ENCODE results near the gene ALDOA.
A peak's percentile ranks its signal among the peaks of the same experiment; 100 is the strongest.

Gene ALDOA

GRCh38 chr16:30026449-30026848 lies 39.1 kb upstream of the ALDOA start:
- no peaks in the 10 kb centered on the region for H3K36me3 ChIP-seq (ENCODE audit: control insufficient read depth, insufficient read depth, low read length)
- H3K4me3 ChIP-seq (ENCODE audit: insufficient read depth, low read depth, low read length, poor library complexity, severe bottlenecking), result no peak overlapping the region
- DNase-seq, result no peak
- no peak overlapping the region for H3K27ac ChIP-seq (ENCODE audit: insufficient read depth, low read length, poor library complexity, severe bottlenecking)
- H3K4me1 ChIP-seq (ENCODE audit: control insufficient read depth, insufficient read depth, low read length, poor library complexity, severe bottlenecking), result peaks cover 4% of the 10 kb centered on the region
- peaks cover 22% of the 10 kb centered on the region for H3K27me3 ChIP-seq (replicated peaks; ENCODE audit: control insufficient read depth, insufficient read depth, low read length, poor library complexity, severe bottlenecking)
- no peaks in the 10 kb centered on the region for H3K9me3 ChIP-seq (ENCODE audit: control insufficient read depth, low read length)

- Histone ChIP-seq H3K4me1 (ENCODE audit: control insufficient read depth, insufficient read depth, low read length, poor library complexity, severe bottlenecking) (no peaks in the 10 kb centered on the region), H3K27ac (ENCODE audit: insufficient read depth, low read length, poor library complexity, severe bottlenecking) (no peak overlapping the region), H3K27me3 (replicated peaks; ENCODE audit: control insufficient read depth, insufficient read depth, low read length, poor library complexity, severe bottlenecking) (peaks cover 28% of the 10 kb centered on the region), H3K9me3 (ENCODE audit: control insufficient read depth, low read length) (no peaks in the 10 kb centered on the region), H3K4me3 (ENCODE audit: insufficient read depth, low read depth, low read length, poor library complexity, severe bottlenecking) (no peak overlapping the region), H3K36me3 (ENCODE audit: control insufficient read depth, insufficient read depth, low read length) (no peaks in the 10 kb centered on the region)
- no peak for DNase-seq
These were observed 37.7 kb upstream of the ALDOA start for GRCh38 chr16:30027588-30028437.

GRCh38 chr16:30028438-30029076 lies 37.0 kb upstream of the ALDOA start:
- Histone ChIP-seq H3K27me3 (replicated peaks; ENCODE audit: control insufficient read depth, insufficient read depth, low read length, poor library complexity, severe bottlenecking) (peaks cover 28% of the 10 kb centered on the region), H3K27ac (ENCODE audit: insufficient read depth, low read length, poor library complexity, severe bottlenecking) (no peak overlapping the region), H3K4me1 (ENCODE audit: control insufficient read depth, insufficient read depth, low read length, poor library complexity, severe bottlenecking) (no peaks in the 10 kb centered on the region), H3K36me3 (ENCODE audit: control insufficient read depth, insufficient read depth, low read length) (no peaks in the 10 kb centered on the region), H3K4me3 (ENCODE audit: insufficient read depth, low read depth, low read length, poor library complexity, severe bottlenecking) (no peak overlapping the region), H3K9me3 (ENCODE audit: control insufficient read depth, low read length) (no peaks in the 10 kb centered on the region)
- DNase-seq, result no peak

- no peaks in the 10 kb centered on the region for H3K36me3 ChIP-seq (ENCODE audit: control insufficient read depth, insufficient read depth, low read length)
- H3K4me1 ChIP-seq (ENCODE audit: control insufficient read depth, insufficient read depth, low read length, poor library complexity, severe bottlenecking), result no peaks in the 10 kb centered on the region
- DNase-seq, result no peak
- H3K9me3 ChIP-seq (ENCODE audit: control insufficient read depth, low read length), result no peaks in the 10 kb centered on the region
- no peak overlapping the region for H3K27ac ChIP-seq (ENCODE audit: insufficient read depth, low read length, poor library complexity, severe bottlenecking)
- peaks cover 25% of the 10 kb centered on the region for H3K27me3 ChIP-seq (replicated peaks; ENCODE audit: control insufficient read depth, insufficient read depth, low read length, poor library complexity, severe bottlenecking)
- H3K4me3 ChIP-seq (ENCODE audit: insufficient read depth, low read depth, low read length, poor library complexity, severe bottlenecking), result no peak overlapping the region
These were observed 35.4 kb upstream of the ALDOA start for GRCh38 chr16:30030011-30030685.

GRCh38 chr16:30030841-30031413 lies 34.6 kb upstream of the ALDOA start, which contains the start of gene TLCD3B:
Gene TLCD3B, minus strand, starts transcription at chr16:30031271. Its CDS starts 744 bp downstream, at chr16:30030527.
- Histone ChIP-seq H3K27ac (ENCODE audit: insufficient read depth, low read length, poor library complexity, severe bottlenecking) (no peak within 1 kb of the TSS), H3K36me3 (ENCODE audit: control insufficient read depth, insufficient read depth, low read length) (no peaks in the 10 kb centered on the region), H3K4me1 (ENCODE audit: control insufficient read depth, insufficient read depth, low read length, poor library complexity, severe bottlenecking) (no peaks in the 10 kb centered on the region), H3K9me3 (ENCODE audit: control insufficient read depth, low read length) (no peaks in the 10 kb centered on the region), H3K27me3 (replicated peaks; ENCODE audit: control insufficient read depth, insufficient read depth, low read length, poor library complexity, severe bottlenecking) (peaks cover 25% of the 10 kb centered on the region), H3K4me3 (ENCODE audit: insufficient read depth, low read depth, low read length, poor library complexity, severe bottlenecking) (no peak within 1 kb of the TSS)
- DNase-seq, result no peak

GRCh38 chr16:30031477-30031918 lies 34.1 kb upstream of the ALDOA start:
- Histone ChIP-seq H3K4me1 (ENCODE audit: control insufficient read depth, insufficient read depth, low read length, poor library complexity, severe bottlenecking) (no peaks in the 10 kb centered on the region), H3K27ac (ENCODE audit: insufficient read depth, low read length, poor library complexity, severe bottlenecking) (no peak overlapping the region), H3K9me3 (ENCODE audit: control insufficient read depth, low read length) (no peaks in the 10 kb centered on the region), H3K27me3 (replicated peaks; ENCODE audit: control insufficient read depth, insufficient read depth, low read length, poor library complexity, severe bottlenecking) (peaks cover 25% of the 10 kb centered on the region), H3K4me3 (ENCODE audit: insufficient read depth, low read depth, low read length, poor library complexity, severe bottlenecking) (no peak overlapping the region), H3K36me3 (ENCODE audit: control insufficient read depth, insufficient read depth, low read length) (no peaks in the 10 kb centered on the region)
- no peak for DNase-seq

- Histone ChIP-seq H3K4me3 (ENCODE audit: insufficient read depth, low read depth, low read length, poor library complexity, severe bottlenecking) (no peak overlapping the region), H3K9me3 (ENCODE audit: control insufficient read depth, low read length) (no peaks in the 10 kb centered on the region), H3K36me3 (ENCODE audit: control insufficient read depth, insufficient read depth, low read length) (no peaks in the 10 kb centered on the region), H3K27me3 (replicated peaks; ENCODE audit: control insufficient read depth, insufficient read depth, low read length, poor library complexity, severe bottlenecking) (peaks cover 25% of the 10 kb centered on the region), H3K27ac (ENCODE audit: insufficient read depth, low read length, poor library complexity, severe bottlenecking) (no peak overlapping the region), H3K4me1 (ENCODE audit: control insufficient read depth, insufficient read depth, low read length, poor library complexity, severe bottlenecking) (no peaks in the 10 kb centered on the region)
- DNase-seq, result peak; percentile 30 to 55 (median 33)
These were observed 33.3 kb upstream of the ALDOA start for GRCh38 chr16:30032083-30032819.

- Histone ChIP-seq H3K36me3 (ENCODE audit: control insufficient read depth, insufficient read depth, low read length) (no peaks in the 10 kb centered on the region), H3K27me3 (replicated peaks; ENCODE audit: control insufficient read depth, insufficient read depth, low read length, poor library complexity, severe bottlenecking) (peaks cover 25% of the 10 kb centered on the region), H3K4me3 (ENCODE audit: insufficient read depth, low read depth, low read length, poor library complexity, severe bottlenecking) (no peak overlapping the region), H3K27ac (ENCODE audit: insufficient read depth, low read length, poor library complexity, severe bottlenecking) (no peak overlapping the region), H3K9me3 (ENCODE audit: control insufficient read depth, low read length) (no peaks in the 10 kb centered on the region), H3K4me1 (ENCODE audit: control insufficient read depth, insufficient read depth, low read length, poor library complexity, severe bottlenecking) (no peaks in the 10 kb centered on the region)
- DNase-seq, result no peak
These were observed 32.3 kb upstream of the ALDOA start for GRCh38 chr16:30033270-30033669.

GRCh38 chr16:30040221-30040620 lies 25.3 kb upstream of the ALDOA start:
- no peak for DNase-seq
- Histone ChIP-seq H3K27ac (ENCODE audit: insufficient read depth, low read length, poor library complexity, severe bottlenecking) (no peak overlapping the region), H3K36me3 (ENCODE audit: control insufficient read depth, insufficient read depth, low read length) (no peaks in the 10 kb centered on the region), H3K4me3 (ENCODE audit: insufficient read depth, low read depth, low read length, poor library complexity, severe bottlenecking) (no peak overlapping the region), H3K27me3 (replicated peaks; ENCODE audit: control insufficient read depth, insufficient read depth, low read length, poor library complexity, severe bottlenecking) (no peaks in the 10 kb centered on the region), H3K9me3 (ENCODE audit: control insufficient read depth, low read length) (no peaks in the 10 kb centered on the region), H3K4me1 (ENCODE audit: control insufficient read depth, insufficient read depth, low read length, poor library complexity, severe bottlenecking) (no peaks in the 10 kb centered on the region)
